Neural progenitor cell (in vitro differentiated cells): Measurements from ENCODE around the gene SPOCK3. TPM values are rescaled to one million over a fixed set of nuclear protein-coding genes. Genes with fewer than 3 reads are reported as not detected.

Source experiments
- DNase-seq: peaks from one replicate; pipeline ENCODE4 v3.0.0-alpha.2; 2016; ENCODE audit warnings: low spot score
- H2AFZ ChIP-seq: fragments of 200-600 bp; sonication (generic); replicated peaks from 2 replicates; pipeline ENCODE4 v1.6.1; 2016; ENCODE audit warnings: antibody characterized with exemption
- H3F3A ChIP-seq: fragments of 200-600 bp; sonication (generic); 2 replicates; pipeline ENCODE4 v1.6.1; 2016; ENCODE audit warnings: antibody characterized with exemption, low read depth
- H3K27ac ChIP-seq: fragments of 200-600 bp; sonication (generic); 2 replicates; pipeline ENCODE4 v1.5.1; 2016; ENCODE audit warnings: mild to moderate bottlenecking
- H3K27me3 ChIP-seq: fragments of 200-600 bp; sonication (generic); 2 replicates; pipeline ENCODE4 v1.6.1; 2016; ENCODE audit warnings: mild to moderate bottlenecking, moderate library complexity
- H3K36me3 ChIP-seq: fragments of 200-600 bp; sonication (generic); 2 replicates; pipeline ENCODE4 v1.5.1; 2016
- H3K4me1 ChIP-seq: fragments of 200-600 bp; sonication (generic); 2 replicates; pipeline ENCODE4 v1.6.1; 2016; ENCODE audit warnings: mixed run types
- H3K4me2 ChIP-seq: fragments of 200-600 bp; sonication (generic); 2 replicates; pipeline ENCODE4 v1.6.1; 2016
- H3K4me3 ChIP-seq: fragments of 200-600 bp; sonication (generic); 2 replicates; pipeline ENCODE4 v1.5.1; 2016
- H3K79me2 ChIP-seq: fragments of 200-600 bp; sonication (generic); 2 replicates; pipeline ENCODE4 v1.6.1; 2016; ENCODE audit warnings: low read depth
- H3K9ac ChIP-seq: fragments of 200-600 bp; sonication (generic); 2 replicates; pipeline ENCODE4 v1.6.1; 2016
- H3K9me3 ChIP-seq: fragments of 200-600 bp; sonication (generic); 2 replicates; pipeline ENCODE4 v1.5.1; 2016; ENCODE audit warnings: low read depth
- H4K20me1 ChIP-seq: fragments of 200-600 bp; sonication (generic); 2 replicates; pipeline ENCODE4 v1.6.1; 2016; ENCODE audit warnings: low read depth
- H3K27ac Mint-ChIP-seq: 3 replicates; pipeline ENCODE4 v1.8.0; 2021; ENCODE audit warnings: mixed read lengths
- H3K27me3 Mint-ChIP-seq: 2 replicates; pipeline ENCODE4 v1.8.0; 2022; ENCODE audit warnings: low read depth, mild to moderate bottlenecking, inconsistent platforms, moderate library complexity, mixed read lengths; ENCODE audit not compliant: insufficient read depth
- H3K36me3 Mint-ChIP-seq: 3 replicates; pipeline ENCODE4 v1.8.0; 2021; ENCODE audit warnings: mixed read lengths
- H3K4me1 Mint-ChIP-seq: 3 replicates; pipeline ENCODE4 v1.8.0; 2021; ENCODE audit warnings: mixed read lengths
- H3K4me3 Mint-ChIP-seq: 3 replicates; pipeline ENCODE4 v1.8.0; 2021; ENCODE audit warnings: mild to moderate bottlenecking, moderate library complexity, mixed read lengths
- H3K9me3 Mint-ChIP-seq: 3 replicates; pipeline ENCODE4 v1.8.0; 2020; ENCODE audit warnings: mixed read lengths
- EZH2 ChIP-seq: fragments of 200-600 bp; sonication (generic); IDR thresholded peaks from 2 replicates; pipeline ENCODE4 v1.6.1; 2017; ENCODE audit warnings: antibody characterized with exemption, mild to moderate bottlenecking, moderate library complexity
- EZH2phosphoT487 ChIP-seq: fragments of 200-600 bp; sonication (generic); IDR thresholded peaks from 2 replicates; pipeline ENCODE4 v1.6.1; 2017; ENCODE audit warnings: antibody characterized with exemption
- total RNA-seq: library from RNA; depleted of rRNA; stranded (reverse); fragments of >200 nt; gene quantifications from 2 replicates; pipeline ENCODE4 v1.2.3, GENCODE V29; 2015; ENCODE audit warnings: low replicate concordance
- TF ChIP-seq, protein P1 (sequence below): fragments of 200-600 bp; sonication (generic); IDR thresholded peaks from 2 replicates; pipeline ENCODE4 v1.5.1; 2017; ENCODE audit warnings: antibody characterized with exemption, mild to moderate bottlenecking

SPOCK3 gene
- total RNA-seq, 1 donor from 2014 or later: 0.21 TPM

DNA sequence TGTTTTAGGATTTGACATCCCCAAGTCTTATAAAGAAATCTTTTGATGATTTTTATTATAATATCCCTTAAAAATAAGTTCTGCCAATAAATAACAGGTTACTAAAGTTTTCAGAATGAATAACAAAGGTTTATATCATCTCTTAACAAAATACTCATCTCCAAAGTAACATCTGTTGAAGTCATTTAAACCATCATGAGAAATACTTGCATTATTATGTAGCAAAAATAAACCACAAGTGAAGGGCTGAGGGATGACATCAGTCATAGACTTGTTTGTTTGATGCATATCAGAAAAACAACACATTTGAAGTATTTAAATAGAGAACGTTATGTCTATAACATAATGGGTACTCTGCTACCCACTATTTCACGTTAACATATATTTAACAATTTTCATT is 114.9 kb downstream of the SPOCK3 start:
- Histone ChIP-seq H2AFZ (no peak overlapping the region), H3F3A (no peaks in the 10 kb centered on the region), H3K79me2 (no peaks in the 10 kb centered on the region), H3K4me2 (no peak overlapping the region), H3K9me3 (no peaks in the 10 kb centered on the region), H4K20me1 (no peaks in the 10 kb centered on the region), H3K27ac (no peak overlapping the region), H3K27me3 (no peaks in the 10 kb centered on the region), H3K9ac (no peak overlapping the region), H3K4me1 (no peaks in the 10 kb centered on the region), H3K36me3 (no peaks in the 10 kb centered on the region), H3K4me3 (no peak overlapping the region)
- Mint-ChIP-seq H3K4me1 (no peaks in the 10 kb centered on the region), H3K27me3 (no peaks in the 10 kb centered on the region), H3K9me3 (no peaks in the 10 kb centered on the region), H3K4me3 (no peak overlapping the region), H3K36me3 (no peaks in the 10 kb centered on the region), H3K27ac (no peak overlapping the region)
- TF ChIP-seq EZH2 (no peak), EZH2phosphoT487 (no peak)
- TF ChIP-seq, protein P1, sequence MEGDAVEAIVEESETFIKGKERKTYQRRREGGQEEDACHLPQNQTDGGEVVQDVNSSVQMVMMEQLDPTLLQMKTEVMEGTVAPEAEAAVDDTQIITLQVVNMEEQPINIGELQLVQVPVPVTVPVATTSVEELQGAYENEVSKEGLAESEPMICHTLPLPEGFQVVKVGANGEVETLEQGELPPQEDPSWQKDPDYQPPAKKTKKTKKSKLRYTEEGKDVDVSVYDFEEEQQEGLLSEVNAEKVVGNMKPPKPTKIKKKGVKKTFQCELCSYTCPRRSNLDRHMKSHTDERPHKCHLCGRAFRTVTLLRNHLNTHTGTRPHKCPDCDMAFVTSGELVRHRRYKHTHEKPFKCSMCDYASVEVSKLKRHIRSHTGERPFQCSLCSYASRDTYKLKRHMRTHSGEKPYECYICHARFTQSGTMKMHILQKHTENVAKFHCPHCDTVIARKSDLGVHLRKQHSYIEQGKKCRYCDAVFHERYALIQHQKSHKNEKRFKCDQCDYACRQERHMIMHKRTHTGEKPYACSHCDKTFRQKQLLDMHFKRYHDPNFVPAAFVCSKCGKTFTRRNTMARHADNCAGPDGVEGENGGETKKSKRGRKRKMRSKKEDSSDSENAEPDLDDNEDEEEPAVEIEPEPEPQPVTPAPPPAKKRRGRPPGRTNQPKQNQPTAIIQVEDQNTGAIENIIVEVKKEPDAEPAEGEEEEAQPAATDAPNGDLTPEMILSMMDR: no peak
- DNase-seq: no peak

DNA sequence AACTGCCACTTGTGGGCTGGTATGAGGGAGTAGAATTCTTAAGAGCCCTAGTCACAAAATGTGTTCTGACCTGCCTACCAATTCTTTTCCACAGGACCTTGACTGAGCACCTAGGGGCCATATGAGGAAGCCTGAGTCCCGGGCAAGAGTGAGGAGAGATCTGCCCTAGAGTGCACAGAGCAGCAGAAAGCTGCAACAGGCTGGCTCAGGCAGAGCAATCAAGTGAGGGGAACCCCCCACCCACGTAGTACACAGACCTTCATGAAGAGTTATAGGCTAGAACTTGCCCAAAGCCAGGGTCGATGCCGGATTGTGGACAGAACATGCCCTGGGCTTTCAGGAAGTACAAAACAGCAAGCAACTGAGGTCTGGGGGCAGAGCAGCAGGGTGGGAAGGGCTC is 117.0 kb downstream of the SPOCK3 start:
- no peaks in the 10 kb centered on the region for H3K36me3 ChIP-seq
- H4K20me1 ChIP-seq: no peaks in the 10 kb centered on the region
- H3F3A ChIP-seq: no peaks in the 10 kb centered on the region
- H3K27ac Mint-ChIP-seq: no peak overlapping the region
- H3K4me3 ChIP-seq: no peak overlapping the region
- no peaks in the 10 kb centered on the region for H3K4me1 Mint-ChIP-seq
- H3K9ac ChIP-seq: no peak overlapping the region
- no peak overlapping the region for H3K4me3 Mint-ChIP-seq
- no peaks in the 10 kb centered on the region for H3K36me3 Mint-ChIP-seq
- DNase-seq: no peak
- H3K9me3 ChIP-seq: no peaks in the 10 kb centered on the region
- H3K27me3 Mint-ChIP-seq: no peaks in the 10 kb centered on the region
- no peaks in the 10 kb centered on the region for H3K9me3 Mint-ChIP-seq
- H3K4me2 ChIP-seq: no peak overlapping the region
- no peaks in the 10 kb centered on the region for H3K27me3 ChIP-seq
- no peak overlapping the region for H2AFZ ChIP-seq
- H3K4me1 ChIP-seq: no peaks in the 10 kb centered on the region
- H3K27ac ChIP-seq: no peak overlapping the region
- TF ChIP-seq EZH2phosphoT487 (no peak), EZH2 (no peak)
- TF ChIP-seq, protein P1: no peak
- no peaks in the 10 kb centered on the region for H3K79me2 ChIP-seq

- no peaks in the 10 kb centered on the region for H3K4me1 ChIP-seq
- H3K9ac ChIP-seq: no peak overlapping the region
- H3K36me3 Mint-ChIP-seq: no peaks in the 10 kb centered on the region
- no peaks in the 10 kb centered on the region for H3K9me3 Mint-ChIP-seq
- no peaks in the 10 kb centered on the region for H3K36me3 ChIP-seq
- peaks cover 5% of the 10 kb centered on the region for H3F3A ChIP-seq
- H3K79me2 ChIP-seq: no peaks in the 10 kb centered on the region
- TF ChIP-seq, protein P1: no peak
- TF ChIP-seq EZH2phosphoT487: no peak
- no peak for TF ChIP-seq EZH2
- H3K4me1 Mint-ChIP-seq: no peaks in the 10 kb centered on the region
- no peaks in the 10 kb centered on the region for H3K27me3 Mint-ChIP-seq
- H3K27me3 ChIP-seq: no peaks in the 10 kb centered on the region
- no peak overlapping the region for H3K27ac ChIP-seq
- no peak overlapping the region for H3K4me3 Mint-ChIP-seq
- peak overlapping the region; percentile 63 for H2AFZ ChIP-seq
- no peaks in the 10 kb centered on the region for H3K9me3 ChIP-seq
- H3K4me2 ChIP-seq: no peak overlapping the region
- H4K20me1 ChIP-seq: no peaks in the 10 kb centered on the region
- no peak overlapping the region for H3K4me3 ChIP-seq
- H3K27ac Mint-ChIP-seq: no peak overlapping the region
- DNase-seq: no peak
Observed at GRCh38 chr4:167114416-167114971, 119.8 kb downstream of the SPOCK3 start.
